Pons (tissue), 1 donor: ENCODE data around the gene KISS1.

Experiments
- DNase-seq: peaks from one replicate; pipeline ENCODE4 v3.0.0-alpha.2; 2016; ENCODE audit warnings: low spot score

KISS1 gene

GRCh38 chr1:204154568-204155255 is 41.6 kb downstream of the KISS1 start:
- DNase-seq, result no peak

DNA sequence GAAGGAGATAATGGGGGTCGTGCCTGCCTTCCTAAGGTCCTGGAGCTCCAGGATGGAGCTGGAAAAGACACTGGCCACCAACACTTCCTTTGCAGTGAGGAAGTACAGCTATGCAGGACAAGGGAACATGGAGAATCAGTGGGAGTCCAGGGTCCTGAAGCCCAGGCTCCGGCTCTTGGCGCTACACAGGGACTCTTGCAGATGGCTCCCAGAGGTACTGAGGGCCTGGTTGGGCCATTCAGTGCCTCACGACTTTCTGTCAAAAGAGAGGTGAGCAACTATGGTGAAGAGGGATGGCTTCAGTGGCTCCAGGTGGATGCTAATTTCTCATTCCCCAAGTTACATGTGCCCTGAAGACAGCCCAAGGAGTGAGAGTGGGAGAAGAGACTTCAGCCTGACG is 42.6 kb downstream of the KISS1 start:
- DNase-seq, result no peak

- DNase-seq, result no peak
These were observed 43.8 kb downstream of the KISS1 start for GRCh38 chr1:204152310-204153044.

DNA sequence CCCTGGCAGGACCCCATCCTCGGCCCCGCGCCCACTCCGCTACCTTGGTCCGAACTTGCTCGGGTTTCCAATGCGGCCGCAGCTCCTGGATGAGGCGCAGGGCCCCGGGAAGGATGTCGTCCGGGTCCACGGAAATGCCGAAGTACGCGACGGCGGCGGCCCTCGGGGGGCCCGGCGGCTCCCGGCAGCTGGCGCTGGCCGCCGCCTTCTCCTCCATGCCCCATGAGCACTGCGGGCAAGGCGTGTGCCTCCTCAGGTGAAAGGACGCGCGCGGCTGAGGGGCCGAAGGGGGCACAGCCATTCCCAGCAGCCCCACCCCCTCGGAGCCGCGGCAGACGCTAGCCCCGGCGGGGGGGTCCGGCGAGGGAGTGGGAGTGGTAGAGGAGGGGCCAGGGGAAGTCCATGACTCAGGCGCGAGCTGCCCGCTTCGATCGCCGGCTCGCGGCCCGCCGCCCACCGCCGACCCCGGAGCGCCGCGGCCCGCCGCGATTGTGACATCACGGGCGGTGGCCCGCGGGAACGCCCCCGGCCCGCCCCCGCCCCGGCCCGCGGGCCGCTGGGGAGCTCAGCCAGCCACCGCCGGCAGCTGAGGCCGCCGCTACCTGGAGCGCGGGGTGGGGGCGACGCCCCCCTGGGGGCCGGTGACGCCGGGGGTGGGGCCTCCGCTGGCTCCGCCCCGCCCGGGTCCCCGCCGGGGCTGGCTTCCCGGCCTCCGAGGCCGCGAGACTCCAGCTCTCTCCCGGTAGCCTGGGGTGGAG is 44.6 kb downstream of the KISS1 start, which contains the start of gene ETNK2:
Gene ETNK2, minus strand, starts transcription at position 493 of the 758 bp plus-strand sequence. Its CDS starts 192 bp downstream, at position 301.
- no peak for DNase-seq

GRCh38 chr1:204150702-204151551 is 45.4 kb downstream of the KISS1 start:
- DNase-seq, result no peak

DNA sequence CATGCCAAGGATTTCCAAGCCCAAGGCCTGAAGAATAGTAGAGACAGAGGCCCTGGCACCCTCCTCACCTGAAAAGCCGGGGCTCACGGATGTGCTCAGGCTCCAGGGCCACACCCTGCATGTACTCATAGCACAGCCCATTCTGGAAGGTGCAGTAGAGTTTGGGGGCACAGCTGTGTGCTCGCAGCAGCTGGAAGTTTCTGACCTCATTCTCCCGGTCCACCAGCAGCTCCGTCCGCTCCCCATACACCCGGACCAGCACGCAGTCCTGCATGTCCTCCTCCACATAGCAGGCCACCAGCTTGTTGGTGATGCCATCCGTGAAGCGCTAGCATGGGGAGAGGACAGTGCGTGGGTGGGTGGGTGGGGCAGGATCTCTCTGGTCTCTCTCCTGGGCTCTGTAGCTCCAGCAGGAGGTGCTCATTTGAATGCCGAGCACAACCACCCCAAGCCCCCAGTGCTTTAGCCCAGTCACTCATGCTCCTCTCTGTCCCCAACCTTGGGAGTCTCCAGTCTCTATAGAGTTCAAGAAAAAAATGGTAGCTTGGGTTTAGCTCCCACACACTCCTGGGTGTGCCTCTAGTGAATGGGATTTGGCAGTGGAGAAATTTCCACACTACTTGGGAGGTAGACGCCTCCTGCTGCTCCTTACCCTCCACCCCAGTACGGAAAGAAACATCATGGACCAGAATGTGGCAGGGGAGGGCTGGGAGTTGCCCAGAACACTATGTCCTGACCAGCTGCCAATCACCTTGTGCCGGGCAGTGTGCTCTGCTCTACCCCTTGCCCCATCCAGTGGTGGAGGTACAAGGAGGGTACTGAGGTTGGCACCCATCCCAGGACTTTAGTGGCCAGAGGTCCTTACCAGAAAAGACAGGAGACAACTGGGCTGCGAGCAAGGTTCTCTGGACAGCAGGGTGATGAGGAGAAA is 46.4 kb downstream of the KISS1 start:
- DNase-seq, result no peak

GRCh38 chr1:204149107-204149506 is 47.2 kb downstream of the KISS1 start:
- DNase-seq, result no peak

DNA sequence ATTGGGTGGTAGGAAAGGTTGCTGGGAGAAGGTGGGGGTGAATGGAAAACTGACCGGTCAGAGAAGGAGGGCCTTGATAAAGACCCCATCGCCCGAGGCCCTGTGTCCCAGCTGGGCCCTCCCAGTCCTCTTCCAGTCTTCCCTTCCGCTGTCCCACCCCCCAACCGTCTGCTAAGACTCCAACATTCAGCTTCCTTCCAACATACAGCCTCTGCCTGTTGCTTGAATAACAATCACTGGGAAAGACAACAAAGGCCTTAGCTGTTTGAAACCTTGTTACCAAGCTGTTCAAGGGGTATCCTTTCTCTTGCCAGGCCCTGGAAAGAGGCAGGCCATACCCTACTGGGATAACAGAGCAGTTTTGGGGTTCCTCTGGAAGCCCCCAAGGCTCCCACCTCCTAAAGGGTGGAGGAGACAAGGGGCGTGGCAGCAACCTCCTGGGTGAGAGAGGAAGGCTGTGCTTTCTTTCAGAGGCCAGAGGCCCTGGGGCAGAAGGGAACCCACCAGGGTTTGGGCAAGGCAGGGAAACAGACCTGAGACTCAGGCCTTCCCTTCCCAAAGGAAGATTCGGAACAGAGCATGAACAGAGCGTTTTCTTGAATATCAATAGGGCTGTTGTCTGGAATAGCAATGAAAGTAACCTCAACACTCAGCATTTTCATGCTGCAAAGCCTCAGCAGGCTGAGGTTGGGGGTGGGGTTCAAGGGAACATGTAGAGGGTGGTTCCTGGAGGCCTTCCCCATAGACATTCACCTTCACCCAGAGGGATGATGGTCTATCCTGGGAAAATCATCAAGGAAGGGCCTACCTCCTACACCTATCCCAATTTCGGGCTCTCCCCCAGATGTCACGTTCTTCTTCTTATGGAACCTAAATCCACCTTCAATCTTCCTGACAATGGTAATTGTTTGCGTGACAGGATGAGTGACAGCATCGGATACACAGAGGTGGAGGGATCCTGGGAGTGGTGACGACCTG is 48.6 kb downstream of the KISS1 start:
- DNase-seq, result peak; percentile 19

DNA sequence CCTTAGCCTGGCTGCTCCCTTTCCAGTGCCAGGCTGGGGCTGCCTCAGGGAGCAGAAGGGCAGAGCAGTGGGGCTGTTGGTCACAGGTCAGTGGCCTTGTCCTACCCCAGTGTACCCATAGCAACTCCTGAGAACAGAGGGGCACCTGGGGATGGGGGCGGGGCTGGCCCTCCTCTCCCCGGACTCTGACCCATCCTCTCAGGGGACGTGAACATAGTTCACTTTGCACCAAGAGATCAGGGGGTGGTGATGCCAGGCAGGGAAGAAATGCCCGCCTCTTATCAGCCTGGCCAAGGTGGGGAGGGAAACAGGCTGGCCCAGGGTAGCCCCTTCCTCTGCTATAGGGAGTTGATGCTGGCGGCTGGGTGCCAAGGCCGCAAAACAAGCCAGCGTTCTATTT is 49.3 kb downstream of the KISS1 start:
- DNase-seq, result no peak

DNA sequence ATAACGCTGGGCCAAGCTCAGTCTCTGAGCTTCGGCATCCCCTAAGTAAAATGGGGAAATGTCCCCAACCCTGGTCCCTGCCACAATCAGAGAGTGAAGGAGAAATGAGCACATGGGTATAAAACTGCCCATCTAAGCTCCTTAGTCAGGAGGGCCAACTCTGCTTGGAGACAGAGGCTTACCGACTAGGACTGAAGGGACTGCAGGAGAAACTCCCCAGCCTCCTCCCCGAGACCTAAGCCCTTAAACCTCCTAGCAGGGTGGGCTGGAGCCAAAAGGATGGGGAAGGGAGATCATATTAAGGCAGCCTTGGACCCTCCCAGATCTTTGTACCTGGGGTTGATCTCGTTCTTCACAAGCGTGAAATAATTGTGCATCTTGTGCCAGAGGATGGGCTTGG is 50.0 kb downstream of the KISS1 start:
- no peak for DNase-seq

DNA sequence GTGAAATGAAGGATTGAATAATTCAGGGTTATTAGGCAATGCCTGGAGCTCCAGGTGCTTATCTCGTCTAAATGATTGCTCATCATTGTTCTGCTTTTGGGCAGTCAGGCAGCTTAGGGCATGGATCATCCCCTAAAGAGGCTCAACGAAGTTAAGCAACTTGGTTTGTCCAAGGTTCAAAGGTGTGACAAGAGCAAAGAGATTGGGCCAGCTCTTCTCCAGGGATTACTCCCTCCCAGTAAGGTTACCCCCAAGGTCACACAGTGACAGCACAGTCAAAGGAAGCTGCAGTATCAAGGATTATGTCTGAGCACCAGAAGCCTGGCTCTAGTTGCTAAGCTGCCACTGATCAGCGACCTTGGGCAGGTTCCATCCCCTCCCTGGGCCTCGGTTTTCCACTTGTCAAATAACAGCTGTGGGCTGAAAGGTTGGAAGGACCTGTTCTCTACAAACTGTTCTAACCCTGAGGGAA is 51.2 kb downstream of the KISS1 start:
- no peak for DNase-seq

GRCh38 chr1:204143276-204144041 is 52.8 kb downstream of the KISS1 start:
- DNase-seq, result no peak

- DNase-seq, result no peak
These were observed 54.0 kb downstream of the KISS1 start for GRCh38 chr1:204142032-204142974.

GRCh38 chr1:204141131-204141530 is 55.2 kb downstream of the KISS1 start:
- no peak for DNase-seq
